Natural killer cell (primary cell): ENCODE data around the gene THSD4. TPM values are rescaled to one million over a fixed set of nuclear protein-coding genes. Genes with fewer than 3 reads are reported as not detected.

Source experiments
- ATAC-seq, 3 donors: fragments of 150-1000 bp in 2 of 3; fragments of 200-7000 bp in 1 of 3; cut with Tn5 transposase; 1 replicate in 1 of 3; 2 replicates in 2 of 3; pipeline ENCODE4 v1.10.0; 2021; ENCODE audit warnings: mild to moderate bottlenecking in 2 of 3, moderate library complexity in 2 of 3
- DNase-seq, 2 donors: peaks; one replicate each; pipeline versions ENCODE4 v3.0.0 to v3.0.0-alpha.2; 2013 to 2021; ENCODE audit warnings: mixed read lengths in 1 of 2
- H3K27ac ChIP-seq: one replicate; pipeline ENCODE4 v1.5.1; 2013; ENCODE audit warnings: mild to moderate bottlenecking, low read length
- H3K27me3 ChIP-seq: one replicate; pipeline ENCODE4 v1.6.1; 2013; ENCODE audit warnings: low read length; ENCODE audit not compliant: control insufficient read depth, insufficient read depth
- H3K36me3 ChIP-seq: one replicate; pipeline ENCODE4 v1.6.1; 2013; ENCODE audit warnings: low read length; ENCODE audit not compliant: control insufficient read depth, insufficient read depth
- H3K4me1 ChIP-seq: one replicate; pipeline ENCODE4 v1.6.1; 2013; ENCODE audit warnings: low read length; ENCODE audit not compliant: control insufficient read depth, insufficient read depth
- H3K4me3 ChIP-seq: one replicate; pipeline ENCODE4 v1.5.1; 2013; ENCODE audit warnings: low read length
- H3K9me3 ChIP-seq: one replicate; pipeline ENCODE4 v1.6.1; 2013; ENCODE audit warnings: low read length; ENCODE audit not compliant: control insufficient read depth, insufficient read depth
- H3K27ac Mint-ChIP-seq, 2 donors: one replicate each; pipeline ENCODE4 v1.8.0; 2022; ENCODE audit warnings: mild to moderate bottlenecking in 2 of 2, mixed read lengths in 2 of 2, moderate library complexity in 1 of 2
- H3K27me3 Mint-ChIP-seq, 2 donors: one replicate each; pipeline ENCODE4 v1.8.0; 2022; ENCODE audit warnings: low read depth in 2 of 2, mixed read lengths in 2 of 2
- H3K36me3 Mint-ChIP-seq: one replicate; pipeline ENCODE4 v1.8.0; 2022; ENCODE audit warnings: mixed read lengths
- H3K4me1 Mint-ChIP-seq, 2 donors: one replicate each; pipeline ENCODE4 v1.8.0; 2022; ENCODE audit warnings: mixed read lengths in 2 of 2
- H3K4me3 Mint-ChIP-seq: one replicate; pipeline ENCODE4 v1.8.0; 2022; ENCODE audit warnings: mild to moderate bottlenecking, moderate library complexity, mixed read lengths
- H3K9me3 Mint-ChIP-seq, 2 donors: one replicate each; pipeline ENCODE4 v1.8.0; 2022; ENCODE audit warnings: mixed read lengths in 2 of 2
- WGBS: methylation state at CpG from one replicate; pipeline ENCODE4 v1.1.7; 2013; ENCODE audit warnings: missing lambda C conversion rate; ENCODE audit not compliant: insufficient coverage; 5-methylcytosine and 5-hydroxymethylcytosine counted together
- intact Hi-C: fragments of 100-400 bp; cut with micrococcal nuclease; formaldehyde crosslinking; loops from one replicate; pipeline ENCODE4 v1.14.2; 2022
- total RNA-seq, 4 donors: library from RNA; stranded (reverse); fragments of 120-200 nt in 1 of 4; gene quantifications; one replicate each; pipeline versions ENCODE4 v1.2.3 to v1.2.4, GENCODE V29; 2013 to 2022
- TF ChIP-seq, protein P1 (sequence below): fragments of 200-600 bp; IDR thresholded peaks from one replicate; pipeline ENCODE4 v1.8.0; 2022; ENCODE audit warnings: antibody characterized with exemption

THSD4 gene
- total RNA-seq, 3 donors from 2014 or later (not counting 1 experiment from before 2014, with no cell fraction given), result not detected

DNA sequence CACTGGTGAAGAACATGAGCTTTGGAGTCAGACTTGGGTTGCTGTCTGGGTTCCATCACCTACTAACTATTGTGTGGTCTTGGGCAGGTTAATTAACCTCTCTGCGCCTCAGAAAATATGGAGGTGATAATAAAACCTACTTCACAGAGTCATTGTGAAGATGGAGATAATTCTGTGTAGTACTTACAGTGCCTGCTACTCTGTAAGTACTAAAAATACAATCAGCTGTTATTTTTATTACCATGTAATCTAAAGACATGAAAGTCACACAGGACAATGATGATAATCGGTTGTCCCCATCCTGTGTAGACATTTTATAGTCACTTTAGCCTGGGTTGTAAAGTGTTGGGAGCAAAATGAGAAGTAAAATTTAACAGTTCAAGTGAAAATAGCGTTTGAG is 334.1 kb downstream of the THSD4 start:
- no peaks in the 10 kb centered on the region for H3K9me3 ChIP-seq
- H3K27ac Mint-ChIP-seq, result no peak overlapping the region
- no peak overlapping the region for H3K4me3 Mint-ChIP-seq
- H3K27me3 Mint-ChIP-seq, result peaks cover 0 to 5% of the 10 kb centered on the region in 2 donors
- no peaks in the 10 kb centered on the region for H3K4me1 ChIP-seq
- DNase-seq, result no peak
- no peaks in the 10 kb centered on the region for H3K4me1 Mint-ChIP-seq
- no peak overlapping the region for H3K27ac ChIP-seq
- H3K27me3 ChIP-seq, result no peaks in the 10 kb centered on the region
- no peak overlapping the region for H3K4me3 ChIP-seq
- intact Hi-C loops, result loop anchor here (5.0 to 10.0 kb wide), 3 partner anchors 475 to 1975 kb away; no protein-coding TSS in a partner anchor
- TF ChIP-seq, protein P1, sequence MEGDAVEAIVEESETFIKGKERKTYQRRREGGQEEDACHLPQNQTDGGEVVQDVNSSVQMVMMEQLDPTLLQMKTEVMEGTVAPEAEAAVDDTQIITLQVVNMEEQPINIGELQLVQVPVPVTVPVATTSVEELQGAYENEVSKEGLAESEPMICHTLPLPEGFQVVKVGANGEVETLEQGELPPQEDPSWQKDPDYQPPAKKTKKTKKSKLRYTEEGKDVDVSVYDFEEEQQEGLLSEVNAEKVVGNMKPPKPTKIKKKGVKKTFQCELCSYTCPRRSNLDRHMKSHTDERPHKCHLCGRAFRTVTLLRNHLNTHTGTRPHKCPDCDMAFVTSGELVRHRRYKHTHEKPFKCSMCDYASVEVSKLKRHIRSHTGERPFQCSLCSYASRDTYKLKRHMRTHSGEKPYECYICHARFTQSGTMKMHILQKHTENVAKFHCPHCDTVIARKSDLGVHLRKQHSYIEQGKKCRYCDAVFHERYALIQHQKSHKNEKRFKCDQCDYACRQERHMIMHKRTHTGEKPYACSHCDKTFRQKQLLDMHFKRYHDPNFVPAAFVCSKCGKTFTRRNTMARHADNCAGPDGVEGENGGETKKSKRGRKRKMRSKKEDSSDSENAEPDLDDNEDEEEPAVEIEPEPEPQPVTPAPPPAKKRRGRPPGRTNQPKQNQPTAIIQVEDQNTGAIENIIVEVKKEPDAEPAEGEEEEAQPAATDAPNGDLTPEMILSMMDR, result no peak
- no peaks in the 10 kb centered on the region for H3K36me3 Mint-ChIP-seq
- H3K9me3 Mint-ChIP-seq, result no peaks in the 10 kb centered on the region
- no peaks in the 10 kb centered on the region for H3K36me3 ChIP-seq
- WGBS, result 73% methylated on average over 1 of the region's 3 CpGs
- no peak for ATAC-seq

DNA sequence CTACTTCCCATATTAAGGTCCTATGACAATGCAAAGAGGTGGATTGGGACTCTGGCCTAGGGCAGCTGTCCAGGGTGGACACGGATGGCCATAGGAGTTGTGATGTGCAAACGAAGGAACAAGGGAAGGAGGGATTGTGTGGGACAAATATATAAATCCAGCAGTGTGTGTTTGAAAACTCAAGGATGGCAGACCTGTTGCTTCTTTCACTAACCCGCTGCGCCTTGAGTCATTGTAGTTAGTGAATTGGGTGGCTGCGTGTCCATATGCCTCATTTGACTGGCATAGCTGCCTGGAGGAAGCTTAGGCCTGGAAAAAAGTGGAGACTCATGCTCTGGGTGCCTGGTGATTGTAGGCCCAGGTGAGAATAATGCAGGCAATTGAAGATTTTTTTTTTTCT is 334.7 kb downstream of the THSD4 start:
- Histone ChIP-seq H3K4me1 (no peaks in the 10 kb centered on the region), H3K4me3 (no peak overlapping the region), H3K27me3 (no peaks in the 10 kb centered on the region), H3K27ac (no peak overlapping the region), H3K36me3 (no peaks in the 10 kb centered on the region), H3K9me3 (no peaks in the 10 kb centered on the region)
- TF ChIP-seq, protein P1, result no peak
- Mint-ChIP-seq H3K27me3 (peaks cover 0 to 5% of the 10 kb centered on the region in 2 donors), H3K36me3 (no peaks in the 10 kb centered on the region), H3K4me1 (no peaks in the 10 kb centered on the region), H3K4me3 (no peak overlapping the region), H3K9me3 (no peaks in the 10 kb centered on the region), H3K27ac (no peak overlapping the region)
- WGBS, result 72% methylated on average over 5 of the region's 5 CpGs
- no peak for ATAC-seq
- DNase-seq, result no peak
- intact Hi-C loops, result loop anchor here (5.0 to 10.0 kb wide), 3 partner anchors 475 to 1975 kb away; no protein-coding TSS in a partner anchor

DNA sequence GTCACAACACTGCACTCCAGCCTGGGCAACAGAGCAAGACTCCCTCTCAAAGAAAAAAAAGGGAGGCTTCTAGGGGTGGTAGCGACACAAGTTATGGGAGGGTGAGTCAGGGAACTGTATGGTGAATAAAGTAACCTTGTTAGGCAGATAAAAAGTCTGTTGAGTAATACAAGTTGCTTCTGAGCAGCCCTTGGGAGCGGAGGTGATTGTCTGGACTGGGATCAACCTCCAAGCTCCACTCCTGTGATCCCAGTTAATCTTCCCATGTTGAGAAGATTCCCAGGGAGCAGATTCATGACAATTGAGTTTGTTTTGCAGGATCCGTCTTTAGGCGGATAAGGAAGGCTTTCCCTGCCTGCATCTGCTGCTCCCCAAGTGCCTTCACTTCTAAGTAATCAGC is 335.9 kb downstream of the THSD4 start:
- H3K36me3 ChIP-seq, result no peaks in the 10 kb centered on the region
- ATAC-seq (no peak), DNase-seq (no peak)
- no peak overlapping the region for H3K4me3 ChIP-seq
- Mint-ChIP-seq H3K4me1 (no peaks in the 10 kb centered on the region), H3K36me3 (no peaks in the 10 kb centered on the region), H3K27ac (no peak overlapping the region), H3K27me3 (peaks cover 8 to 10% of the 10 kb centered on the region in 2 donors), H3K9me3 (no peaks in the 10 kb centered on the region), H3K4me3 (no peak overlapping the region)
- no peaks in the 10 kb centered on the region for H3K4me1 ChIP-seq
- no peaks in the 10 kb centered on the region for H3K27me3 ChIP-seq
- WGBS, result 94% methylated on average over 4 of the region's 4 CpGs
- intact Hi-C loops, result no loop called here
- H3K9me3 ChIP-seq, result no peaks in the 10 kb centered on the region
- TF ChIP-seq, protein P1, result no peak
- no peak overlapping the region for H3K27ac ChIP-seq

DNA sequence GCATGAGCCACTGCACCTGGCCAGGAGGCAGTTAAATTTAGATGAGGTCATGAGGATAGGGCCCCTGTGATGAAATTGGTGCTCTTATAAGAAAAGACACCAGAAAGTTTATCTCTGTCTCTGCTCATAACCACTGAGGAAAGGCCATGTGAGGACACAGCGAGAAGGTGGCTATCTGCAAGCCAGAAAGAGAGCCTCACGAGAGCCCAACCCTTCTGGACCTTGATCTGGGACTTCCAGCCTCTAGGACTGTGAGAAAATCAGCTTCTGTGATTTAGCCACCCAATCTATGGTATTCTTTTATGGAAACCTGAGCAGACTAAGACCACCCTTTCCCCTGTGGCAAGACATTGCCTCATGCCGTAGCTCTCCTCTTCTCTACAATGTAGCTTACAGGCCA is 337.6 kb downstream of the THSD4 start:
- Histone ChIP-seq H3K9me3 (no peaks in the 10 kb centered on the region), H3K36me3 (no peaks in the 10 kb centered on the region), H3K4me1 (no peaks in the 10 kb centered on the region), H3K4me3 (no peak overlapping the region), H3K27ac (no peak overlapping the region), H3K27me3 (no peaks in the 10 kb centered on the region)
- Mint-ChIP-seq H3K9me3 (no peaks in the 10 kb centered on the region), H3K27me3 (peaks cover 11 to 17% of the 10 kb centered on the region in 2 donors), H3K36me3 (no peaks in the 10 kb centered on the region), H3K4me1 (no peaks in the 10 kb centered on the region), H3K27ac (no peak overlapping the region), H3K4me3 (no peak overlapping the region)
- intact Hi-C loops, result no loop called here
- ATAC-seq (no peak), DNase-seq (no peak)
- WGBS, result 61% methylated on average over 3 of the region's 3 CpGs
- TF ChIP-seq, protein P1, result no peak
